OCI-LY1 (cell line): Measurements from ENCODE around the gene CACNA1D.

Experiments
- CTCF ChIP-seq: fragments of 200-600 bp; sonication (generic), shearing (Covaris generic); IDR thresholded peaks from 2 replicates; pipeline ENCODE4 v1.5.1; 2017; ENCODE audit warnings: mild to moderate bottlenecking, antibody characterized with exemption, low read length, moderate library complexity, mixed read lengths
- EZH2 ChIP-seq: fragments of 200-600 bp; sonication (generic), shearing (Covaris generic); IDR thresholded peaks from 2 replicates; pipeline ENCODE4 v1.8.0; 2017; ENCODE audit warnings: borderline replicate concordance, mixed run types, mild to moderate bottlenecking, antibody characterized with exemption, low read length, moderate library complexity, mixed read lengths

DNA sequence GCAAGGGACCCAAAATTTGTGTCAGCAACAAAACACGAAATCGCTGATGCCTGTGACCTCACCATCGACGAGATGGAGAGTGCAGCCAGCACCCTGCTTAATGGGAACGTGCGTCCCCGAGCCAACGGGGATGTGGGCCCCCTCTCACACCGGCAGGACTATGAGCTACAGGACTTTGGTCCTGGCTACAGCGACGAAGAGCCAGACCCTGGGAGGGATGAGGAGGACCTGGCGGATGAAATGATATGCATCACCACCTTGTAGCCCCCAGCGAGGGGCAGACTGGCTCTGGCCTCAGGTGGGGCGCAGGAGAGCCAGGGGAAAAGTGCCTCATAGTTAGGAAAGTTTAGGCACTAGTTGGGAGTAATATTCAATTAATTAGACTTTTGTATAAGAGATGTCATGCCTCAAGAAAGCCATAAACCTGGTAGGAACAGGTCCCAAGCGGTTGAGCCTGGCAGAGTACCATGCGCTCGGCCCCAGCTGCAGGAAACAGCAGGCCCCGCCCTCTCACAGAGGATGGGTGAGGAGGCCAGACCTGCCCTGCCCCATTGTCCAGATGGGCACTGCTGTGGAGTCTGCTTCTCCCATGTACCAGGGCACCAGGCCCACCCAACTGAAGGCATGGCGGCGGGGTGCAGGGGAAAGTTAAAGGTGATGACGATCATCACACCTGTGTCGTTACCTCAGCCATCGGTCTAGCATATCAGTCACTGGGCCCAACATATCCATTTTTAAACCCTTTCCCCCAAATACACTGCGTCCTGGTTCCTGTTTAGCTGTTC, 316.9 kb downstream of the CACNA1D start:
- TF ChIP-seq CTCF = no peak
- no peak for TF ChIP-seq EZH2
